GM12878 (cell line): ENCODE data around the gene GPR146. TPM values are rescaled to one million over a fixed set of nuclear protein-coding genes. Genes with fewer than 3 reads are reported as not detected.

ENCODE experiments used
- BACH1 ChIP-seq: fragments of 450-650 bp; IDR thresholded peaks from 2 replicates; pipeline ENCODE4 v1.6.1; 2017; ENCODE audit warnings: mild to moderate bottlenecking, borderline replicate concordance
- BCL11A ChIP-seq: IDR thresholded peaks from 2 replicates; pipeline ENCODE4 v1.6.1; 2011; ENCODE audit warnings: low read depth, low read length
- BHLHE40 ChIP-seq, 2 experiments: fragments of 450-650 bp in 1 of 2; IDR thresholded peaks; 2 replicates each; pipeline ENCODE4 v1.6.1; 2011 to 2017; ENCODE audit warnings: low read depth in 2 of 2, borderline replicate concordance in 1 of 2, improper control_type of control experiment in 1 of 2, low read length in 1 of 2, mild to moderate bottlenecking in 1 of 2
- BMI1 ChIP-seq: fragments of 450-650 bp; IDR thresholded peaks from 2 replicates; pipeline ENCODE4 v1.6.1; 2016; ENCODE audit warnings: mild to moderate bottlenecking, moderate library complexity, borderline replicate concordance
- CREM ChIP-seq: IDR thresholded peaks from 2 replicates; pipeline ENCODE4 v1.6.1; 2014; ENCODE audit warnings: antibody characterized with exemption, low read depth
- E2F4 ChIP-seq: IDR thresholded peaks from 2 replicates; pipeline ENCODE4 v1.6.1; 2012; ENCODE audit warnings: low read depth, low read length, improper control_type of control experiment
- EP300 ChIP-seq, 2 experiments: fragments of 150-350 bp in 1 of 2; IDR thresholded peaks; 2 replicates each; pipeline ENCODE4 v1.6.1; 2011 to 2012; ENCODE audit warnings: low read depth in 2 of 2, low read length in 2 of 2, borderline replicate concordance in 1 of 2, improper control_type of control experiment in 1 of 2, inconsistent platforms in 1 of 2; ENCODE audit not compliant: control insufficient read depth in 1 of 2
- GATAD2B ChIP-seq: fragments of 450-650 bp; conservative IDR thresholded peaks from 2 replicates; pipeline ENCODE4 v1.6.1; 2017; ENCODE audit warnings: low read depth, mild to moderate bottlenecking, moderate library complexity
- HCFC1 ChIP-seq: fragments of 150-350 bp; IDR thresholded peaks from 2 replicates; pipeline ENCODE4 v1.6.1; 2014; ENCODE audit warnings: low read length
- IKZF2 ChIP-seq, 2 experiments: fragments of 450-650 bp; IDR thresholded peaks; 2 replicates each; pipeline ENCODE4 v1.6.1; 2017; ENCODE audit warnings: mild to moderate bottlenecking in 2 of 2, moderate library complexity in 2 of 2
- KLF5 ChIP-seq: fragments of 450-650 bp; IDR thresholded peaks from 2 replicates; pipeline ENCODE4 v1.6.1; 2014; ENCODE audit warnings: mild to moderate bottlenecking; ENCODE audit not compliant: partially characterized antibody
- MAX ChIP-seq: IDR thresholded peaks from 2 replicates; pipeline ENCODE4 v1.6.1; 2012; ENCODE audit warnings: low read depth, low read length, improper control_type of control experiment
- MYC ChIP-seq: IDR thresholded peaks from 2 replicates; pipeline ENCODE4 v1.6.1; 2011; ENCODE audit warnings: mild to moderate bottlenecking, low read length, moderate library complexity, inconsistent platforms; ENCODE audit not compliant: insufficient read depth, insufficient replicate concordance, insufficient read length, severe bottlenecking
- NBN ChIP-seq: fragments of 450-650 bp; IDR thresholded peaks from 2 replicates; pipeline ENCODE4 v1.6.1; 2016
- NFIC ChIP-seq: IDR thresholded peaks from 2 replicates; pipeline ENCODE4 v1.6.1; 2012; ENCODE audit warnings: low read depth, mild to moderate bottlenecking, inconsistent platforms, low read length, moderate library complexity
- NR2C2 ChIP-seq: IDR thresholded peaks from 2 replicates; pipeline ENCODE4 v1.6.1; 2011; ENCODE audit warnings: borderline replicate concordance, low read depth; ENCODE audit not compliant: control insufficient read depth, insufficient read length
- PKNOX1 ChIP-seq: fragments of 450-650 bp; IDR thresholded peaks from 2 replicates; pipeline ENCODE4 v1.6.1; 2016; ENCODE audit warnings: mild to moderate bottlenecking
- RUNX3 ChIP-seq: IDR thresholded peaks from 2 replicates; pipeline ENCODE4 v1.6.1; 2012; ENCODE audit warnings: low read length, inconsistent platforms
- SKIL ChIP-seq: fragments of 450-650 bp; IDR thresholded peaks from 2 replicates; pipeline ENCODE4 v1.6.1; 2017; ENCODE audit warnings: mild to moderate bottlenecking, low read depth, inconsistent platforms; ENCODE audit not compliant: poor library complexity, severe bottlenecking
- SRF ChIP-seq, 2 experiments: IDR thresholded peaks; 2 replicates each; pipeline ENCODE4 v1.6.1; 2011; ENCODE audit warnings: low read depth in 2 of 2, low read length in 2 of 2, mild to moderate bottlenecking in 1 of 2, moderate library complexity in 1 of 2
- STAT3 ChIP-seq: IDR thresholded peaks from 2 replicates; pipeline ENCODE4 v1.6.1; 2011; ENCODE audit warnings: low read depth, low read length, improper control_type of control experiment
- TAF1 ChIP-seq: IDR thresholded peaks from 2 replicates; pipeline ENCODE4 v1.6.1; 2011; ENCODE audit warnings: mild to moderate bottlenecking, low read depth, low read length, borderline replicate concordance
- TBL1XR1 ChIP-seq: IDR thresholded peaks from 2 replicates; pipeline ENCODE4 v1.6.1; 2012; ENCODE audit warnings: low read depth, low read length, improper control_type of control experiment
- ZNF207 ChIP-seq: fragments of 450-650 bp; IDR thresholded peaks from 2 replicates; pipeline ENCODE4 v1.6.1; 2014; ENCODE audit warnings: antibody characterized with exemption, mild to moderate bottlenecking, borderline replicate concordance
- ZNF622 ChIP-seq: fragments of 450-650 bp; IDR thresholded peaks from 2 replicates; pipeline ENCODE4 v1.6.1; 2017; ENCODE audit warnings: mild to moderate bottlenecking, inconsistent platforms
- polyA plus RNA-seq, 11 experiments: library from polyadenylated mRNA; depleted of rRNA in 4 of 11; unstranded in 6 of 11; stranded (reverse) in 5 of 11; fragments of >200 nt; fragmentation: Nextera tagmentation in 4 of 11; fragmentation: Illumina TruSeq in 1 of 11; extraction: Ambion mirVana in 4 of 11; extraction: Trizol in 1 of 11; gene quantifications; 1 replicate in 1 of 11; 2 replicates in 10 of 11; pipeline versions ENCODE4 v1.2.1 to v1.2.3, GENCODE V29; 2011 to 2016; ENCODE audit warnings: inconsistent platforms in 2 of 11, missing spikeins in 2 of 11, low read depth in 1 of 11
- total RNA-seq, 4 experiments: library from RNA; depleted of rRNA in 3 of 4; stranded (reverse); fragments of >200 nt in 3 of 4; fragmentation: Illumina TruSeq in 1 of 4; extraction: Trizol in 1 of 4; gene quantifications; 2 replicates each; pipeline versions ENCODE4 v1.2.1 to v1.2.3, GENCODE V29; 2013 to 2021

The GPR146 gene
- total and polyA plus RNA-seq, 10 of the 15 experiments (the other 5 are each of a cell fraction or from before 2014, with no cell fraction given) = 0.19 to 12.0 (median 0.54) TPM; not detected in 2

- TF ChIP-seq MYC (no peak), SRF (IDR thresholded peaks at IDR 0.05; ENCODE audit: low read depth in 2 of 2, low read length in 2 of 2) (no peak), ZNF622 (no peak), CREM (peak; percentile 64), KLF5 (peak; percentile 83), E2F4 (no peak), EP300 (IDR thresholded peaks at IDR 0.05; ENCODE audit: borderline replicate concordance in 1 of 2, control insufficient read depth in 1 of 2, low read depth in 2 of 2, low read length in 2 of 2) (peak; percentile 98; a peak in 3 of 4 replicates), NBN (peak; percentile 80; the same call in 1 of the 2 replicates), BCL11A (peak; percentile 68; the same call in 1 of the 2 replicates), MAX (peak; percentile 91), RUNX3 (peak; percentile 72), TBL1XR1 (peak; percentile 72; the same call in 1 of the 2 replicates), ZNF207 (peak; percentile 60; the same call in 1 of the 2 replicates), NR2C2 (no peak), SKIL (peak; percentile 89), BMI1 (peak; percentile 47; the same call in 1 of the 2 replicates), NFIC (peak; percentile 67; the same call in 1 of the 2 replicates), STAT3 (0 out of 2 replicates have a peak, but pooled peaks have one; percentile 57), BACH1 (peak; percentile 83; the same call in 1 of the 2 replicates), IKZF2 (IDR thresholded peaks at IDR 0.05) (peak; percentile 92 to 94; a peak in 3 of 4 replicates), HCFC1 (no peak), TAF1 (0 out of 2 replicates have a peak, but pooled peaks have one; percentile 21), BHLHE40 (IDR thresholded peaks at IDR 0.05; ENCODE audit: borderline replicate concordance in 1 of 2, low read depth in 2 of 2, low read length in 1 of 2) (peak; percentile 78 to 81), GATAD2B (peak; percentile 73; the same call in 1 of the 2 replicates), PKNOX1 (no peak)
Observed at GRCh38 chr7:1062296-1063294, 18.2 kb downstream of the GPR146 start (continued).
